Aorta (tissue), 5 donors: Measurements from ENCODE around the gene CYTH4. TPM values are rescaled to one million over a fixed set of nuclear protein-coding genes. Genes with fewer than 3 reads are reported as not detected.
A peak's percentile ranks its signal among the peaks of the same experiment; 100 is the strongest.

ENCODE experiments used
- ATAC-seq: fragments of 200-7000 bp; cut with Tn5 transposase; one replicate; pipeline ENCODE4 v1.9.1; 2022; ENCODE audit warnings: moderate library complexity; ENCODE audit not compliant: low FRiP score
- DNase-seq, 2 donors: peaks; one replicate each; pipeline ENCODE4 v3.0.0-alpha.2; 2020
- H3K27ac ChIP-seq, 2 donors: one replicate each; pipeline ENCODE4 v1.5.1; 2013; ENCODE audit warnings: low read length in 2 of 2, mild to moderate bottlenecking in 2 of 2, moderate library complexity in 2 of 2, control low read depth in 1 of 2, inconsistent platforms in 1 of 2, low read depth in 1 of 2
- H3K27me3 ChIP-seq, 2 donors: one replicate each; pipeline ENCODE4 v1.6.1; 2013; ENCODE audit warnings: control low read depth in 1 of 2, low read length in 1 of 2, mild to moderate bottlenecking in 1 of 2, moderate library complexity in 1 of 2; ENCODE audit not compliant: insufficient read depth in 2 of 2, control insufficient read depth in 1 of 2
- H3K36me3 ChIP-seq, 2 donors: one replicate each; pipeline ENCODE4 v1.6.1; 2013; ENCODE audit warnings: control low read depth in 1 of 2, low read length in 1 of 2, mild to moderate bottlenecking in 1 of 2; ENCODE audit not compliant: insufficient read depth in 2 of 2, control insufficient read depth in 1 of 2
- H3K4me1 ChIP-seq, 2 donors: one replicate each; pipeline ENCODE4 v1.6.1; 2013; ENCODE audit warnings: low read length in 2 of 2, control low read depth in 1 of 2, mild to moderate bottlenecking in 1 of 2, moderate library complexity in 1 of 2; ENCODE audit not compliant: insufficient read depth in 2 of 2, control insufficient read depth in 1 of 2
- H3K4me3 ChIP-seq, 2 donors: one replicate each; pipeline ENCODE4 v1.5.1; 2013; ENCODE audit warnings: low read length in 2 of 2, control low read depth in 1 of 2, mild to moderate bottlenecking in 1 of 2
- H3K9me3 ChIP-seq: one replicate; pipeline ENCODE4 v1.6.1; 2013; ENCODE audit warnings: mild to moderate bottlenecking, low read length; ENCODE audit not compliant: control insufficient read depth
- WGBS, 2 donors: extraction: QIAGEN DNeasy Blood & Tissue Kit; methylation state at CpG; one replicate each; pipeline ENCODE4 v1.1.7; 2013; 5-methylcytosine and 5-hydroxymethylcytosine counted together
- intact Hi-C, 2 donors: fragments of 100-400 bp; cut with DNase I; formaldehyde crosslinking; loops; one replicate each; pipeline versions ENCODE4 v1.14.2 to v1.15.0; 2022
- polyA plus RNA-seq, 2 donors: library from polyadenylated mRNA; stranded (reverse); fragments of 200-250 nt; gene quantifications; one replicate each; pipeline ENCODE4 v1.2.3, GENCODE V29; 2013
- total RNA-seq, 2 donors: library from RNA; stranded (reverse); fragmentation: NEBNext Ultra II Directional; extraction: Animal tissue kit (Norgen Biotek cat#: 25700); gene quantifications; one replicate each; pipeline ENCODE4 v1.2.1, GENCODE V29; 2021
- donor health status: healthy with polysubstance abuse.
- donor health status: Bipolar disorder and iron deficiency.
- donor health status: DM: no; HTN: no; CAD: no.
- donor health status: DM: no; HTN: no; CAD: no.
- donor health status: DM: yes; HTN: yes; CAD: no.

Gene CYTH4
- total and polyA plus RNA-seq, 4 donors = 4.5 to 68.7 (median 22.0) TPM

GRCh38 chr22:37300551-37301017 is 18.3 kb downstream of the CYTH4 start:
- intact Hi-C loops = no loop called here
- H3K27me3 ChIP-seq = no peaks in the 10 kb centered on the region
- H3K36me3 ChIP-seq = no peaks in the 10 kb centered on the region
- H3K27ac ChIP-seq = no peak overlapping the region
- no peak for DNase-seq
- ATAC-seq = no peak
- no peaks in the 10 kb centered on the region for H3K4me1 ChIP-seq
- 70 to 72% methylated on average over 17 to 19 of the region's 19 CpGs for WGBS, 2 donors
- no peaks in the 10 kb centered on the region for H3K9me3 ChIP-seq
- no peak overlapping the region for H3K4me3 ChIP-seq

- no peak for ATAC-seq
- no peaks in the 10 kb centered on the region for H3K9me3 ChIP-seq
- no peaks in the 10 kb centered on the region for H3K36me3 ChIP-seq
- no peak for DNase-seq
- no peaks in the 10 kb centered on the region for H3K27me3 ChIP-seq
- no peak overlapping the region for H3K4me3 ChIP-seq
- H3K4me1 ChIP-seq = no peaks in the 10 kb centered on the region
- 86 to 93% methylated on average over 6 of the region's 6 CpGs for WGBS, 2 donors
- intact Hi-C loops = no loop called here
- no peak overlapping the region for H3K27ac ChIP-seq
Measured at GRCh38 chr22:37301144-37301830, 19.0 kb downstream of the CYTH4 start.

- H3K36me3 ChIP-seq = no peaks in the 10 kb centered on the region
- H3K4me1 ChIP-seq = no peaks in the 10 kb centered on the region
- H3K27ac ChIP-seq = no peak overlapping the region
- WGBS, 2 donors = 84 to 85% methylated on average over 31 of the region's 31 CpGs
- H3K27me3 ChIP-seq = no peaks in the 10 kb centered on the region
- ATAC-seq = no peak
- DNase-seq = no peak
- no peak overlapping the region for H3K4me3 ChIP-seq
- no peaks in the 10 kb centered on the region for H3K9me3 ChIP-seq
- intact Hi-C loops = no loop called here
Measured at GRCh38 chr22:37302674-37303555, 20.6 kb downstream of the CYTH4 start.

GRCh38 chr22:37303821-37304274 is 21.5 kb downstream of the CYTH4 start:
- Histone ChIP-seq H3K9me3 (no peaks in the 10 kb centered on the region), H3K27me3 (no peaks in the 10 kb centered on the region), H3K36me3 (no peaks in the 10 kb centered on the region), H3K27ac (no peak overlapping the region), H3K4me1 (no peaks in the 10 kb centered on the region), H3K4me3 (no peak overlapping the region)
- intact Hi-C loops = no loop called here
- peak in 1 of 2 donors; percentile 77 for DNase-seq
- no peak for ATAC-seq
- WGBS, 2 donors = 74 to 84% methylated on average over 9 of the region's 9 CpGs

GRCh38 chr22:37304595-37305343 is 22.5 kb downstream of the CYTH4 start:
- Histone ChIP-seq H3K27ac (no peak overlapping the region), H3K27me3 (no peaks in the 10 kb centered on the region), H3K9me3 (no peaks in the 10 kb centered on the region), H3K4me3 (no peak overlapping the region), H3K4me1 (no peaks in the 10 kb centered on the region), H3K36me3 (no peaks in the 10 kb centered on the region)
- 74 to 82% methylated on average over 10 of the region's 10 CpGs for WGBS, 2 donors
- DNase-seq (no peak), ATAC-seq (no peak)
- intact Hi-C loops = no loop called here

GRCh38 chr22:37305887-37306286 is 23.6 kb downstream of the CYTH4 start:
- no peak for DNase-seq
- Histone ChIP-seq H3K27me3 (no peaks in the 10 kb centered on the region), H3K36me3 (no peaks in the 10 kb centered on the region), H3K4me1 (no peaks in the 10 kb centered on the region), H3K27ac (no peak overlapping the region), H3K4me3 (no peak overlapping the region), H3K9me3 (no peaks in the 10 kb centered on the region)
- ATAC-seq = no peak
- WGBS, 2 donors = 89 to 94% methylated on average over 2 of the region's 2 CpGs
- intact Hi-C loops = no loop called here

- no peaks in the 10 kb centered on the region for H3K36me3 ChIP-seq
- H3K4me1 ChIP-seq = no peaks in the 10 kb centered on the region
- intact Hi-C loops = no loop called here
Measured at GRCh38 chr22:37306494-37306829, 24.2 kb downstream of the CYTH4 start.

GRCh38 chr22:37308385-37309200 is 26.3 kb downstream of the CYTH4 start:
- H3K36me3 ChIP-seq = no peaks in the 10 kb centered on the region
- no peak overlapping the region for H3K4me3 ChIP-seq
- DNase-seq (no peak), ATAC-seq (no peak)
- no peaks in the 10 kb centered on the region for H3K9me3 ChIP-seq
- 94 to 96% methylated on average over 18 of the region's 18 CpGs for WGBS, 2 donors
- intact Hi-C loops = no loop called here
- H3K27ac ChIP-seq = no peak overlapping the region
- H3K27me3 ChIP-seq = no peaks in the 10 kb centered on the region
- no peaks in the 10 kb centered on the region for H3K4me1 ChIP-seq

More at GRCh38 chr22:37306494-37306829, 24.2 kb downstream of the CYTH4 start:
- no peak for ATAC-seq
- Histone ChIP-seq H3K27ac (no peak overlapping the region), H3K4me3 (no peak overlapping the region), H3K27me3 (no peaks in the 10 kb centered on the region), H3K9me3 (no peaks in the 10 kb centered on the region)
- DNase-seq = no peak
- WGBS, 2 donors = 91 to 96% methylated on average over 6 of the region's 6 CpGs
